ENCODE results near the gene ANKRD50.

ANKRD50 gene

GRCh38 chr4:124629681-124630080 lies 82.9 kb downstream of the ANKRD50 start:
- no peak for TF ChIP-seq NFIC (IDR thresholded peaks at IDR 0.05)
- TF ChIP-seq TCF12 (IDR thresholded peaks at IDR 0.05; ENCODE audit: low read depth), result no peak

Data from Ishikawa (cell line).